ENCODE measurements around the gene EXOC3. TPM values are rescaled to one million over a fixed set of nuclear protein-coding genes. Genes with fewer than 3 reads are reported as not detected.
A peak's percentile ranks its signal among the peaks of the same experiment; 100 is the strongest.
"Not testable (repeated sequence)": the region's sequence is repeated elsewhere in the genome, so short reads cannot be mapped to it uniquely, and the experiment has no call there.

Gene EXOC3
- total RNA-seq, 1 donor from 2014 or later, result 46.4 TPM

GRCh38 chr5:475704-476101, 32.7 kb downstream of the EXOC3 start:
- intact Hi-C loops (cut with DNase I), result no loop called here
- DNase-seq, result peak; percentile 39
- no peak for ATAC-seq (ENCODE audit: poor library complexity)

GRCh38 chr5:476102-476813, 33.3 kb downstream of the EXOC3 start:
- intact Hi-C loops (cut with DNase I), result no loop called here
- no peak for ATAC-seq (ENCODE audit: poor library complexity)

GRCh38 chr5:476814-477175, 33.8 kb downstream of the EXOC3 start:
- DNase-seq (no peak), ATAC-seq (ENCODE audit: poor library complexity) (no peak)
- intact Hi-C loops (cut with DNase I), result no loop called here

More at GRCh38 chr5:476102-476813, 33.3 kb downstream of the EXOC3 start:
- peak; percentile 44 for DNase-seq

- DNase-seq (no peak), ATAC-seq (ENCODE audit: poor library complexity) (no peak)
- intact Hi-C loops (cut with DNase I), result no loop called here
Observed at GRCh38 chr5:477247-477646, 34.3 kb downstream of the EXOC3 start.

- ATAC-seq (ENCODE audit: poor library complexity), result no peak
- intact Hi-C loops (cut with DNase I), result no loop called here
- no peak for DNase-seq
Observed at GRCh38 chr5:477871-478270, 34.9 kb downstream of the EXOC3 start.

- intact Hi-C loops (cut with DNase I), result no loop called here
- no peak for DNase-seq
Observed at GRCh38 chr5:478369-478981, 35.5 kb downstream of the EXOC3 start.

GRCh38 chr5:478982-479535, 36.1 kb downstream of the EXOC3 start:
- intact Hi-C loops (cut with DNase I), result no loop called here
- ATAC-seq (ENCODE audit: poor library complexity), result no peak
- no peak for DNase-seq

More at GRCh38 chr5:478369-478981, 35.5 kb downstream of the EXOC3 start:
- ATAC-seq (ENCODE audit: poor library complexity), result no peak

- ATAC-seq (ENCODE audit: poor library complexity), result no peak
- intact Hi-C loops (cut with DNase I), result no loop called here
- DNase-seq, result no peak
Observed at GRCh38 chr5:479566-480319, 36.8 kb downstream of the EXOC3 start.

GRCh38 chr5:481347-481746, 38.4 kb downstream of the EXOC3 start:
- intact Hi-C loops (cut with DNase I), result no loop called here
- no peak for ATAC-seq (ENCODE audit: poor library complexity)
- DNase-seq, result no peak

- no peak for DNase-seq
- intact Hi-C loops (cut with DNase I), result no loop called here
- ATAC-seq (ENCODE audit: poor library complexity), result no peak
Observed at GRCh38 chr5:482021-482420, 39.0 kb downstream of the EXOC3 start.

GRCh38 chr5:482506-482905, 39.5 kb downstream of the EXOC3 start:
- ATAC-seq (ENCODE audit: poor library complexity) (no peak), DNase-seq (no peak)
- intact Hi-C loops (cut with DNase I), result no loop called here

GRCh38 chr5:483011-483410, 40.0 kb downstream of the EXOC3 start:
- intact Hi-C loops (cut with DNase I), result no loop called here
- ATAC-seq (ENCODE audit: poor library complexity) (no peak), DNase-seq (no peak)

- ATAC-seq (ENCODE audit: poor library complexity), result no peak
- DNase-seq, result no peak
- intact Hi-C loops (cut with DNase I), result no loop called here
Observed at GRCh38 chr5:483434-484140, 40.6 kb downstream of the EXOC3 start.

- ATAC-seq (ENCODE audit: poor library complexity) (no peak), DNase-seq (no peak)
- intact Hi-C loops (cut with DNase I), result no loop called here
Observed at GRCh38 chr5:484556-484955, 41.6 kb downstream of the EXOC3 start.

GRCh38 chr5:485113-485945, 42.4 kb downstream of the EXOC3 start:
- DNase-seq (no peak), ATAC-seq (ENCODE audit: poor library complexity) (no peak)
- intact Hi-C loops (cut with DNase I), result no loop called here

GRCh38 chr5:485946-486491, 43.0 kb downstream of the EXOC3 start:
- no peak for ATAC-seq (ENCODE audit: poor library complexity)
- intact Hi-C loops (cut with DNase I), result no loop called here
- no peak for DNase-seq

GRCh38 chr5:486597-486996, 43.6 kb downstream of the EXOC3 start:
- ATAC-seq (ENCODE audit: poor library complexity); DNase-seq: not testable (repeated sequence)

GRCh38 chr5:488241-488640, 45.3 kb downstream of the EXOC3 start:
- DNase-seq, result no peak
- intact Hi-C loops (cut with DNase I), result no loop called here
- no peak for ATAC-seq (ENCODE audit: poor library complexity)

More at GRCh38 chr5:486597-486996, 43.6 kb downstream of the EXOC3 start:
- intact Hi-C loops (cut with DNase I), result not testable (repeated sequence)

Data from Right ventricle myocardium superior (tissue), 1 donor.